Measurements from ENCODE around the gene WT1.
A peak's percentile ranks its signal among the peaks of the same experiment; 100 is the strongest.

WT1 gene

GRCh38 chr11:32433914-32434355 lies 1.4 kb downstream of the WT1 start:
- no peak for TF ChIP-seq CTCF (IDR thresholded peaks at IDR 0.05; ENCODE audit: extremely low read depth, missing control alignments)
- peak; percentile 26 for DNase-seq (ENCODE audit: low spot score)

- peak; percentile 34 for DNase-seq (ENCODE audit: low spot score)
- no peak for TF ChIP-seq CTCF (IDR thresholded peaks at IDR 0.05; ENCODE audit: extremely low read depth, missing control alignments)
These were observed 2.0 kb downstream of the WT1 start for GRCh38 chr11:32433101-32433913.

GRCh38 chr11:32432565-32432964 lies 2.8 kb downstream of the WT1 start:
- no peak for DNase-seq (ENCODE audit: low spot score)
- no peak for TF ChIP-seq CTCF (IDR thresholded peaks at IDR 0.05; ENCODE audit: extremely low read depth, missing control alignments)

GRCh38 chr11:32430568-32431381 lies 4.6 kb downstream of the WT1 start:
- TF ChIP-seq CTCF (IDR thresholded peaks at IDR 0.05; ENCODE audit: extremely low read depth, missing control alignments), result no peak
- peak; percentile 57 for DNase-seq (ENCODE audit: low spot score)

GRCh38 chr11:32429477-32429876 lies 5.9 kb downstream of the WT1 start:
- DNase-seq (ENCODE audit: low spot score), result peak; percentile 16
- no peak for TF ChIP-seq CTCF (IDR thresholded peaks at IDR 0.05; ENCODE audit: extremely low read depth, missing control alignments)

- no peak for TF ChIP-seq CTCF (IDR thresholded peaks at IDR 0.05; ENCODE audit: extremely low read depth, missing control alignments)
- DNase-seq (ENCODE audit: low spot score), result peak; percentile 32
These were observed 6.6 kb downstream of the WT1 start for GRCh38 chr11:32428665-32429303.

Measured in GM20000 (cell line).